CD14-positive monocyte (primary cell): ENCODE measurements around the gene CREB5. TPM values are rescaled to one million over a fixed set of nuclear protein-coding genes. Genes with fewer than 3 reads are reported as not detected.
"Not testable (repeated sequence)": the region's sequence is repeated elsewhere in the genome, so short reads cannot be mapped to it uniquely, and the experiment has no call there.

Source experiments
- DNase-seq, 3 donors: peaks; one replicate each; pipeline ENCODE4 v3.0.0-alpha.2; 2011 to 2022
- H2AFZ ChIP-seq: 2 replicates; pipeline ENCODE4 v1.6.0; 2012; ENCODE audit warnings: mild to moderate bottlenecking, low read depth, low read length, inconsistent platforms; ENCODE audit not compliant: insufficient read depth, poor library complexity, severe bottlenecking
- H3K27ac ChIP-seq, 2 donors: 1 replicate in 1 of 2; 2 replicates in 1 of 2; pipeline ENCODE4 v1.5.1; 2012 to 2013; ENCODE audit warnings: low read length in 2 of 2, control low read depth in 1 of 2, inconsistent platforms in 1 of 2, low read depth in 1 of 2, mild to moderate bottlenecking in 1 of 2
- H3K27me3 ChIP-seq, 2 donors: one replicate each; pipeline versions ENCODE4 v1.6.0 to v1.6.1; 2011 to 2013; ENCODE audit warnings: low read length in 2 of 2; ENCODE audit not compliant: control insufficient read depth in 2 of 2, insufficient read depth in 2 of 2
- H3K36me3 ChIP-seq, 2 donors: replicated peaks in 1 of 2; 1 replicate in 1 of 2; 2 replicates in 1 of 2; pipeline versions ENCODE4 v1.5.1 to v1.6.1; 2012 to 2013; ENCODE audit warnings: low read length in 2 of 2, control low read depth in 1 of 2, inconsistent platforms in 1 of 2, mild to moderate bottlenecking in 1 of 2; ENCODE audit not compliant: insufficient read depth in 2 of 2, control insufficient read depth in 1 of 2
- H3K4me1 ChIP-seq, 2 donors: 1 replicate in 1 of 2; 2 replicates in 1 of 2; pipeline versions ENCODE4 v1.5.1 to v1.6.1; 2012 to 2013; ENCODE audit warnings: low read length in 2 of 2, control low read depth in 1 of 2, inconsistent platforms in 1 of 2, mild to moderate bottlenecking in 1 of 2, moderate library complexity in 1 of 2; ENCODE audit not compliant: insufficient read depth in 2 of 2, control insufficient read depth in 1 of 2
- H3K4me2 ChIP-seq: replicated peaks from 2 replicates; pipeline ENCODE3; 2012; ENCODE audit warnings: low read length, moderate library complexity, mild to moderate bottlenecking; ENCODE audit not compliant: poor library complexity, severe bottlenecking; ENCODE audit errors: extremely low read depth
- H3K4me3 ChIP-seq, 3 experiments: fragments of 200-600 bp in 1 of 3; sonication (generic) in 1 of 3; replicated peaks in 1 of 3; 1 replicate in 2 of 3; 2 replicates in 1 of 3; pipeline ENCODE4 v1.5.1; 2011 to 2013; ENCODE audit warnings: low read length in 3 of 3, mild to moderate bottlenecking in 3 of 3, control low read depth in 2 of 3, low read depth in 2 of 3, inconsistent platforms in 1 of 3, moderate library complexity in 1 of 3
- H3K79me2 ChIP-seq: 2 replicates; pipeline ENCODE4 v1.6.0; 2012; ENCODE audit warnings: mild to moderate bottlenecking, control low read depth, inconsistent platforms, low read length, moderate library complexity; ENCODE audit not compliant: insufficient read depth
- H3K9ac ChIP-seq: 2 replicates; pipeline ENCODE4 v1.6.0; 2017; ENCODE audit warnings: low read length, mild to moderate bottlenecking; ENCODE audit not compliant: insufficient read depth, poor library complexity, severe bottlenecking
- H3K9me3 ChIP-seq, 2 donors: replicated peaks in 1 of 2; 1 replicate in 1 of 2; 2 replicates in 1 of 2; pipeline versions ENCODE4 v1.5.1 to v1.6.1; 2012 to 2013; ENCODE audit warnings: low read length in 2 of 2, control low read depth in 1 of 2; ENCODE audit not compliant: control insufficient read depth in 1 of 2, insufficient read depth in 1 of 2
- H4K20me1 ChIP-seq: 2 replicates; pipeline ENCODE4 v1.6.0; 2012; ENCODE audit warnings: mild to moderate bottlenecking, low read length, control low read depth, moderate library complexity; ENCODE audit not compliant: insufficient read depth
- H3K27ac Mint-ChIP-seq, 7 donors: one replicate each; pipeline ENCODE4 v1.8.0; 2020; ENCODE audit warnings: mild to moderate bottlenecking in 7 of 7, mixed read lengths in 7 of 7, moderate library complexity in 6 of 7, inconsistent platforms in 2 of 7
- H3K27me3 Mint-ChIP-seq, 3 donors: one replicate each; pipeline ENCODE4 v1.8.0; 2021 to 2022; ENCODE audit warnings: low read depth in 3 of 3, mild to moderate bottlenecking in 3 of 3, mixed read lengths in 3 of 3, moderate library complexity in 3 of 3, inconsistent platforms in 1 of 3
- H3K36me3 Mint-ChIP-seq, 2 donors: one replicate each; pipeline ENCODE4 v1.8.0; 2020; ENCODE audit warnings: mixed read lengths in 2 of 2, inconsistent platforms in 1 of 2, mild to moderate bottlenecking in 1 of 2
- H3K4me1 Mint-ChIP-seq: one replicate; pipeline ENCODE4 v1.8.0; 2020; ENCODE audit warnings: mild to moderate bottlenecking, mixed read lengths
- H3K4me3 Mint-ChIP-seq, 2 donors: one replicate each; pipeline ENCODE4 v1.8.0; 2020; ENCODE audit warnings: mild to moderate bottlenecking in 2 of 2, mixed read lengths in 2 of 2, moderate library complexity in 1 of 2
- H3K9me3 Mint-ChIP-seq, 7 donors: one replicate each; pipeline ENCODE4 v1.8.0; 2020 to 2022; ENCODE audit warnings: mixed read lengths in 7 of 7, mild to moderate bottlenecking in 6 of 7, moderate library complexity in 6 of 7, inconsistent platforms in 2 of 7
- CTCF ChIP-seq: fragments of 200-600 bp; IDR thresholded peaks from one replicate; pipeline ENCODE4 v1.8.0; 2022; ENCODE audit warnings: antibody characterized with exemption, mild to moderate bottlenecking
- WGBS: methylation state at CpG from one replicate; pipeline ENCODE4 v1.1.5; 2013; ENCODE audit warnings: missing lambda C conversion rate; ENCODE audit not compliant: insufficient coverage; 5-methylcytosine and 5-hydroxymethylcytosine counted together
- intact Hi-C, 2 donors: fragments of 100-400 bp; cut with micrococcal nuclease; formaldehyde crosslinking; loops; one replicate each; pipeline versions ENCODE4 v1.15.0 to v1.15.1; 2023
- polyA plus RNA-seq, 3 donors: library from polyadenylated mRNA; depleted of rRNA in 1 of 3; unstranded in 2 of 3; stranded (reverse) in 1 of 3; fragments of 300-500 nt in 2 of 3; fragments of >200 nt in 1 of 3; fragmentation: Illumina TruSeq in 2 of 3; gene quantifications; 1 replicate in 2 of 3; 2 replicates in 1 of 3; pipeline ENCODE4 v1.2.3, GENCODE V29; 2012 to 2021

CREB5 gene
- polyA plus RNA-seq, 3 donors: 25.1 to 72.3 (median 44.2) TPM

GRCh38 chr7:28551331-28551730 lies 139.0 kb downstream of the CREB5 start:
- peaks cover 0 to 3% of the 10 kb centered on the region in 2 donors for H3K27me3 ChIP-seq
- no peaks in the 10 kb centered on the region for H3K4me1 ChIP-seq
- no peak for DNase-seq
- H3K9me3 Mint-ChIP-seq: peaks cover 0 to 4% (median 2%) of the 10 kb centered on the region in 7 donors
- no peak overlapping the region for H3K4me2 ChIP-seq
- no peaks in the 10 kb centered on the region for H3K36me3 ChIP-seq
- no peak overlapping the region for H2AFZ ChIP-seq
- no peaks in the 10 kb centered on the region for H3K36me3 Mint-ChIP-seq
- H3K4me3 ChIP-seq: no peak overlapping the region
- no peak overlapping the region for H3K27ac ChIP-seq
- H4K20me1 ChIP-seq: no peaks in the 10 kb centered on the region
- H3K79me2 ChIP-seq: no peaks in the 10 kb centered on the region
- no peak for TF ChIP-seq CTCF
- peaks cover 6 to 13% (median 12%) of the 10 kb centered on the region in 3 donors for H3K27me3 Mint-ChIP-seq
- H3K4me3 Mint-ChIP-seq: peak overlapping the region in 1 of 2 donors; percentile 7
- 0% methylated on average over 1 of the region's 5 CpGs for whole genome bisulfite sequencing
- intact Hi-C loops: no loop called here
- H3K9me3 ChIP-seq: peaks cover 0 to 5% of the 10 kb centered on the region in 2 donors
- H3K4me1 Mint-ChIP-seq: peaks cover 6% of the 10 kb centered on the region
- H3K9ac ChIP-seq: no peak overlapping the region
- no peak overlapping the region for H3K27ac Mint-ChIP-seq

- H3K4me1 Mint-ChIP-seq, H3K9me3 Mint-ChIP-seq, H3K4me1 ChIP-seq, H3K36me3 Mint-ChIP-seq, H3K27ac Mint-ChIP-seq, H3K9me3 ChIP-seq, H3K9ac ChIP-seq, H2AFZ ChIP-seq, H3K4me2 ChIP-seq, H3K79me2 ChIP-seq, intact Hi-C loops, H3K4me3 ChIP-seq, H4K20me1 ChIP-seq, H3K27me3 ChIP-seq, H3K36me3 ChIP-seq, H3K27ac ChIP-seq, DNase-seq: not testable (repeated sequence)
- Mint-ChIP-seq H3K27me3 (peaks cover 6 to 13% (median 12%) of the 10 kb centered on the region in 3 donors), H3K4me3 (peak overlapping the region in 1 of 2 donors; percentile 17)
- 56% methylated on average over 1 of the region's 1 CpG for WGBS
Observed at GRCh38 chr7:28551766-28552165, 139.4 kb downstream of the CREB5 start.
